NCI-H524 (cell line): Measurements from ENCODE around the gene NR1H2.
A peak's percentile ranks its signal among the peaks of the same experiment; 100 is the strongest.
"Not testable (repeated sequence)": the region's sequence is repeated elsewhere in the genome, so short reads cannot be mapped to it uniquely, and the experiment has no call there.

Experiments used
- DNase-seq, 2 experiments: peaks; one replicate each; lab custom pipeline; 2025; lab: John Stamatoyannopoulos, UW

NR1H2 gene

DNA sequence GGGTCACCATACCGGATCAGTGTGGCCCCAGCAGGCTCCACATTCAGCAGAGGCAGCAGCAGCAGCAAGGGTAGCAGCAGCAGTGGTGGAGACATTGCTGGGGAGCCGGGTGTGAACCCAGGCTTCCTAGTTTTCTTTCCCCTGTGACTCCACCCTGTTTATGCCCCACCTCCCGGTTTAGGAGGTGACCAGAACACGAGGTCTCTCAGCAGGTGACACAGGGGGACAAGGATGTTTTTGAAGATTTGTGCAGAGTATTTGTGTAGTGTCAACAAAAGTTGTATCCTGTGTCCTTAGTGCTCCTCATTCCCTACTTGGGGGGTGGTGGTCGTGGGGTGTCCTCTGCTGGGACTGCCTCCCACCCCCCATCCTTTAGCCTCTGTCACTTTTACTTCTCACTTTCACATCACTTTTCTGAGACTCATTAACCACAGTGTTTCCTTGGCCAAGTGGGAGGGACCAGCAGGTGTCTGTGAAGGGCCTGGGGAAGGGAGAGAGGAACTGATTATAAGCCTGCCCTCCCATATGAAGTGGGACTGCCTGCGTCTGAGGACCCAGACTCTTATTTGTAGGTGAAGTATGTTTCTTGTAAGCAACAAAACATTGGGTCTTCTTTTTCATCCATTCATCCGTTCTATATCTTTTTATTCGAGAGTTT, 31.5 kb upstream of the NR1H2 start:
- no peak for DNase-seq

DNA sequence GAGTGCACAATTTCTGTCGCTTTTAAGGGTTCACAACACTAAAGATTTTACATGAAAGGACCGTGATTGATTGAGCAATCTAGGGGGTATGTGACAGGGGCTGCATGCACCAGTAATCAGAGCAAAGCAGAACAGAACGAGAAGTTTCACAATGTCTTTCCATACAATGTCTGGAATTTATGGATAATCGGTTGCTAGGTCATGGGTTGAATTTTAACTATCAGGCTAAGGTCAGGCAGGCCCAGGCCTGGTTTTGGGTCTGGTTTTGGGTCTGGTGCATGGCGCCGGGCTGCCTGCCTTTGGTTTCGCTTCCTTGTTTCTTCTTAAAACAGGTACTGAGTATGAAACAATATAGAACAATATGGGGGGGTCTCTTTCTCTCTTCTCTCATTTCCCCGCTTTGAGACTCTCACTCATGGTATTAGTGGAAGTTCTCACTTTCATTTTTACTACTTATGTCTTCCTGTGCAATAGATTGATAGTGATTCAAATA, 29.1 kb upstream of the NR1H2 start:
- not testable (repeated sequence) for DNase-seq

DNA sequence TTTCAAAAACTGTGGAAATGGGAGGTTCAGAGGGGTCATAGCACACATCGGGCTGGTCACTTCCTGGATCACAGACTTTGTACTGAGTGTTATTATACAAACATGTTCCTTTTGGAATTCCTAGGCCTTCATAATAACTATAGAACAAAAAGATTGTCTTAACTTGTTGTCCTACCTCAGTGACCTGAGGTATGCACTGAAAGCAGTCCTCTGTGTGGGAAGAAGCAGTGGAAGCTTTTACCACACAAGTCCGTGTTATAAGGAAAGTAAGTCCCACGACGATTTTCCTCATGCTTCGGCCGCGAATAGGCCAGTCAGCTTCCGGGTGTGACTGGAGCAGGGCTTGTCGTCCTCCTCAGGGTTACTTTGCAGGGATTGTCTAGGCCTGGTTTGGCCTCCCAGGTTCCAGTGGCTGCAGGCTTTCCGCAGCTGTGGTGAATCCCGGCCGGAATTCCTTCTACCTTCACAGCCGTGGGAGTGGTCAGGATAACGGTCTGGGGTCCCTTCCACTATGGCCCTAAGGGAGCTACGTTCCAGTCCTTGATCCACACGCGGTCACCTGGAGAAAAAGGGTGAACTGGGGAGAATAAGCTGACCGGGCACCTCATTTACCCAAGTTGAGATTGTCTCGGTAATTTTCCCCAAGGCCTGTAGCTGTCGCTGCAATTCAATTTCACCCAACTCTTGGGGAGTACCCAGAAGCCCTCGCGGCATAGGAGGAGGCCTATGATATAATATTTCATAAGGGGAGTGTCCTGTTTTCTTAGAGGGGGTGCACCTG, 26.8 kb upstream of the NR1H2 start:
- DNase-seq: no peak

DNA sequence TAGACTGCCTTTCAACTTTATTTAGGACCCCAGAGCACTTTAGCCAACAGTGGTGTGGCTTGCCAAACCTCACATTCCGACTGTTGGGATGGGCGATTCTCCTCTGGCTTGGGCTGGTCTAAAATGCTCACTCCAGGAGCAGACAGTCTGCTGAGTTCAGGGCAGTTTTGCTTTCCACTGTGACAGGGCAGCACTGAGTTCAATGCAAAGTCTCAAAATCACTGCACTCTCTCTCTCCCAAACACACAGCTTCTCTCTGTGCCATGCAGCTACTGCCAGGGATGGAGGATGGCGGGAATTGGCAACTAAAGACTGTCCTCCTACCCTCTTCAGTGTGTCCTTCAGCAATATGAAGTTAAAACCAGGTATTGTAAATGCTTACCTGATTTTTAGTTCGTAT, 24.0 kb upstream of the NR1H2 start:
- DNase-seq: no peak

DNA sequence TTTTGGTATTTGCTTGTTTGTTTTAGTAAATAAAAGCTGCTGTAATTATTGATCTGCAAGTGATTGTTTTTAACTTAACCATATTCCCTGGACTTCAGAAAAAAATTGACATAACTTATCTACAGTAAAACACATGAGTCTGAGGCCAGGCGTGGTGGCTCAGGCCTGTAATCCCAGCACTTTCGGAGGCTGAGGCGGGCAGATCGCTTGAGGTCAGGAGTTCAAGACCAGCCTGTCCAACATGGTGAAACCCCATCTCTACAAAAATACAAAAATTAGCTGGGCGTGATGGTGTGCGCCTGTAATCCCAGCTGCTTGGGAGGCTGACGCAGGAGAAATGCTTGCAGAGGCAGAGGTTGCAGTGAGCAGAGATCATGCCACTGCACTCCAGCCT, 22.8 kb upstream of the NR1H2 start:
- not testable (repeated sequence) for DNase-seq

DNA sequence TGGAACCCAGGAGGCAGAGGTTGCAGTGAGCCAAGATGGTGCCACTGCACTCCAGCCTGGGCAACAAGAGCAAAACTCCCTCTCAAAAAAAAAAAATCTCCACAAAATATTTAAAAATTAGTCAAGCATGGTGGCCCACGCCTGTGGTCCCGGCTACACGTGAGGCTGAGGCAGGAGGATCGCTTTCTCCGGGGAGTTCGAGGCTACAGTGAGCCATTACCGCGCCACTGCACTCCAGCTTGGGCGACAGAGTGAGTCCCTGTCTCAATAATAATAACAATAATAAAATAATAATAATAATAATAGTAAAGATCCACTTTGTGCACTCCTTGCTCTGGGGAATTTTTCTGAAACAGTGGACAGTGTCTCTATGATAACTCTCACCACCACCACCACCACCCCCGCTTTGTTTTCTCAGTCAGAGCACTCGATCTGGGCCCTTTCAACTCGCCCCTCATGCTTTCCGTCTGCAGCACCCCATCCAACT, 19.5 kb upstream of the NR1H2 start:
- no peak for DNase-seq

DNA sequence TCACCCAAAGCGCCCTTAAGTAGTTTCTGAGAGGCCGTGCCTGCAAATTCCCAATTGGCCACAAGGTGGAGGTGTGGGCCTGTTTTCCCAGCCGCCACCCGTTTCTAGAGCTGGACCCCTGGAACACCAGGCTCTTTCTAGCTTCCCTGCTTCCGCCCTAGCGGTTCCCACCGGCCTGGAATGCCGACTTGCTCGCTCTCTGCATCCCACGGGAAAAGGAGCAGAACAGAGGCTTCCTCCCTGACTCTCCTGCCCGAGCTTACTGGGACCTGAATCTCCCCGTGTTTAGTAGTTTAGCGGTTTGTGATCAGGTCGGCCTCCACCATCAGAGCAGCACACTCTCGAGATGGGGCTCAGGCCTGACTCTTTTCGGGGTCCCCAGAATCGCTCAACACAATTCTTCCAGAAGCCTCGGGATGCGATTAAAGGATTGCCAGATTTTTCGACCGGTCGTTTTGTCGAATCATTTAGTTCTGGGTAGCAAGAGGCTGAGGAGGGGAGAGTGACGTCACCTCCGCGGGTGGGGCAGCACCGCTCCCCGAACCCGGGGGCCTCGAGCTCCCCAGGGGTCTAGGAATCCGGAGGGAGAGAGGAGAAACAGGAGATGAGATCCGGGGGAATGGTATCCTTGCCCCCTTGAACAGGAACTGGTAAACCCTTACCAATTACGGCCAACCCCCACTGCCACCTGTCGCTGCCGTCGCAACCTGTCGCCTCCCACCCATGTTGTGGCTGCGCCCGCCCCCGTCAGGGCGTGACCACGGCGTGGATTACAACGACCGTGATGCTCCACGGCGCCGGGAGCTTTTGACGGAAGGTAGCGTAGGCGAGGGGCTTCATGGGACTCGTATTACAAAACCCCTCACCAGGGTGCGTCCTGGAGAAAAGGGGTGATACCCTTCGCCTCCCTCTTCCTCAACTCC, 18.8 kb upstream of the NR1H2 start:
- peak; percentile 41 to 72 for DNase-seq

DNA sequence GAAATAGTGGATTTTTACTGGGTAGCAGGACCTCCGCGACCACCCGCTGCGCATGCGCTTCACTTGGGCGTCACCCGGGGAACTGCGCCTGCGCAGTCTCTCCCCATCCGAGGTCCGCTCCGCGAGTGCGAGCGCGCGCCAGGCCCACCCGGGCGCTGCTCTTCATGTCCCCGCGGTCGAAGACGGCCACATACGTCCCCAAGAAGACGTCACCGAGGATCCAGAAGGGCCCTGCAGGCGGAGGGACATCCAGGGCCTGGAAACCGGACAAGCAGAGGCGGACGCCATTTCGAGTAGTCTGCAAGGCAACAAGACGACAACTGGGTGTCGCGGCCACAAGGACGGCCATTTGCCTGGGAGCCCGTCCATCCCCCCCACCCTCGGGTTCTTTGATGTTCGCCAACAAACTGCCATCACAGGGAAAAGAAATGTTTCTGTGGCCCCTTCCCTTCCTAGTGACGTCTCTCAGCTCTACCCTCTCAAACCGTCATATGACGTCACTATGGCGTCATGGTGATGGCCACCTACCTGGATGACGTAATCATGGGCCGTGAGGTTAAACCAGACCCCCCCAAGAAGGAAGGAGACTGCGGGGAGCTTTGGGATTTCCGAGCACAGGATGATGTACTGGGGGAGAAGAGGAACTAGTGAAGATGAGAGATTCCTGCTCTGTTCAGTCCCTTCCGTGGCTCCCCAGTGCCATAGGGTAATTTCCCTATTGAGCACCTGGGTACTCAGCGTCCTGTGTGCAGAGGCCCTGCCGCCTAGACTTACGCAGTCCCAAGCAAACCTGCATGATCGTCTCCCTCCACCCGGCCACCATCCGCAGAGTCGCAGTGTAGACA, 17.6 kb upstream of the NR1H2 start:
- peak in 1 of 2 experiments; percentile 44 for DNase-seq

DNA sequence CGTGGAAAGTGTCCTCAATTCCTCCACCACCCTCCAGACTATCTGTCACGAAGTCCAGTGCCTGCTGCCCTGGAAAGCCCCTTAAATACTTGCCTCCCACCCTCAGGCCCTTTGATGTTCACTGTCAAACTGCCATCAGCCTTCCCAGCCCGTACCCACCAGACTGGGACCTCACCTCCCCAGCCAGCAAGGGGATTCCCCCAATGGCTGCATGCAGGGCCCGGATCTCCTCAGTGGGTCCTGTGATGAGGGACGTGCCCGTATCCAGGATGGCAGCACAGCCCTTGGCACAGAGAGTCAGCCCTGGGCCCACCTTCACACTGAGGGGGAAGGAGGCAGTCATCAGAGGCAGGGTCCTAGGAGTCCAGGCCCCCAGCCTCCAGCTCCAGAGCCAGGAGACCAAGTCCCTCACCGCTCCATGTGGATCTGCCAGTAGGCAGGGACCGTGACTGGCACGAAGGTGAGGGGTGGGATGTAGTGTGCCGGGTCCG, 16.9 kb upstream of the NR1H2 start:
- DNase-seq: no peak

DNA sequence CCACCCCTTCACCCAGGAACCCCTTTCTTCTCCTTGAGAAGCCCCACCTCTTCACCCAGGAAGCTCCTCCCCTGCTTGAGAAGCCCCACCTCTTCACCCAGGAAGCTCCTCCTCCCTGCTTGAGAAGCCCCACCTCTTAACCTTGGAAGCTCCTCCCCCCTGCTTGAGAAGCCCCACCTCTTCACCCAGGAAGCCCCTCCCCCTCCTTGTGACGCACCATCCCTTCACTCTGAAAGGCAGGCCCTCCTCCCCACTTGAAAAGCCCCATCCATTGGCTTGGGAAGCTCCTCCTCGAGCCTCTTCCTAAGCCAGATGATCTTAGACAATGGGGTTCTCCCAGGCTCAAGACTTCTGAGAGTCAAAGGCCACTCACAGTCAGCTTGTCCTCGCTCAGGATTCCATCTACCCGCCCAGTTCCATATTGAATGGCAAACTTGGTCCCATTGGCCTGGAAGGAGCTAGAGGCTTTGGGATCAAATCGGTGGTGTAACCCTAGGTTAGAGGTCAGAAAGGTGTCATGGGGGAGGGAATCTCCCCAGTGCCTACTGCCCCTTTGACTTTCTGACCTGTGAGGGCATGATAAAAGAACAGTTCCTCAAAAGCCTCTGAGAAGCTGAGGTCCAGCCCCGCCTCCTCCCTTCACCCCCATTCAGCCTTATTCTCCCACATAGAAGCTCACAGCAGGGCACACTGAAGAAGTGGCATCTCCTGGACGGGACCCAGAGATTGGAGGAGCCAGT, 14.8 kb upstream of the NR1H2 start:
- no peak for DNase-seq

DNA sequence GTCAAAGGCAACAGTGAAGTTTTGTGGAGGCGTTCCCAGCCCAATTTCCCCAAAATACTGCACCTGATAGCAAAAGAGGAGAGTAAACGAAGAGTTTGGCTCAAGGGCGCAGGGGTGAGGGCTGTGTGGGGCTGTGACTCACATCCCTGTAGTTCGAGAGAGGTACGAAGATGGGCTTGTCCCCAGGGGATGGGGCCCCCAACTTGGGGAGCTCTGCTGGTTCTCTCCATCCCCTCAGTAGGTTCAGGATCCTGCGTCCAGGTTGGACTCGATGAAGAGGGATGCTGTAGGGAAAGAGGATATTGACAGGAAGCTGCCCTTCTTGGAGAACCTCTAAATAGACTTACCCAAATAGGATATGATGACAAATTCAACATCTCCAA, 14.2 kb upstream of the NR1H2 start:
- no peak for DNase-seq

DNA sequence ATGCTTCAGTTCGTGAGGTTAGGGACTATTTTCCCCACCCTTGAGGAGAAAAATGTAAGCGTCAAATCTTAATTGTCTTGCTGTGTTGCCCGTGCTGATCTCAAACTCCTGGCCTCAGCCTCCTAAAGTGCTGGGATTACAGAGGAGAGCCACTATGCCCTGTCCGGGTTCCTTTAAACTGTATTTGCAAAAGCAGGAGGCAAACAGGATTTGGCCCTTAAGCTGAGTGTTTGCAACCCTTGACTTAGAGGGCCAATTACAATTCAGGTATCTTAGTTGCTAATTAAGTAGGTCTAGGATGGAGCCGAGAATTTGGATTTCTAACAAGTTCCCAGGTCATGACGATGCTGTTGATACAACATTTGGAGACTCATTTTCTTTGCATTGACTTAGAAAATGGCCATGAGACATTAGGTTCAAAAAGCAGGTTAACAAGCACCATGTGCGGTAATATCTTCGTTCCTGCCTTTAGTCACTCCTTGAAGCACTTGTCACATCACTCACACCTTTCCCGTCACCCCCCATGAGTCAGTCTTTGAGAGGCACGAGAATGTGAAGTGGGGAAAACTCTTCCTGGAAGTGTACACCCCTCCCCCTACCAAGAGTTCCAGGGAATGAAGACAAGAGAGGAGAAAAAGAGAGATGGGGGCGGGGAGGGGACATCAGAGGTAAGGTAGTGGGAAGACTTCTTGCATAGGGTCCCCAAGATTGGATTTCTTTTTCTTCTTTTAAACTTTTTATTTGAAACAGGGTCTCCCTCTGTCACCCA, 13.4 kb upstream of the NR1H2 start:
- DNase-seq: no peak

DNA sequence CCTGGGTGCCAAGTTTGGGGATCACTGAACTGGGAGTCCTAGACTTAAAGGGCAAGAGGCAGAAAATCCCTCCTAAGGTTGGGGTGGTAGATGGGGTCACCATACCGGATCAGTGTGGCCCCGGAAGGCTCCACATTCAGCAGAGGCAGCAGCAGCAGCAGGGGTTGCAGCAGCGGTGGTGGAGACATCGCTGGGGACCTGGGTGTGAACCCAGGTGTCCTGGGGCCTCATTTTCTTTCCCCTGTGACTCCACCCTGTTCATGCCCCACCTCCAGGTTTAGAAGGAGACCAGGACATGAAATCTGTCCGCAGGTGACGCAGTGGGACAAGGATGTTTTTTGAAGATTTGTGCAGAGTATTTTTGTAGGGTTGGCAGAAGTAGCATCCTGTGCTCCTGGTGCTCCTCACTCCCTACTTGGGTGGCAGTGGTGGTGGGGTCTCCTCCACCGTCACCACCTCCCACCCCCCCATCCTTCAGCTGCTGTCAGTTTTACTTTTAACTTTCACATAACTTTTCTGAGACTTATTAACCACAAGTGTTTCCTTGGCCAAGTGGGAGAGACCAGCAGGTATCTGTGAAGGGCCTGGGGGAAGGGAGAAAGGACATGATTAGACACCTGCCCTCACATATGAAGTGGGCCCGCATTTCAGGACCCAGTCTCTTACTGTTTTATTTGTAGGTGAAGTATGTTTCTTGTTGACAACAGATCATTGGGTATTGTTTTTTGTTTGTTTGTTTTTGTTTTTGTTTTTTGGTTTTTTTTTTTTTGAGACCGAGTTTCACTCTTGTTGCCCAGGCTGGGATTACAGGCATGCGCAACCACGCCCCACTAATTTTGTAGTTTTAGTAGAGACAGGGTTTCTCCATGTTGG, 10.6 kb upstream of the NR1H2 start, which contains the start of gene NAPSA:
Gene NAPSA (minus strand): TSS at position 206 of the 873 bp plus-strand sequence. CDS start 18 bp downstream, at position 188.
- DNase-seq: no peak

DNA sequence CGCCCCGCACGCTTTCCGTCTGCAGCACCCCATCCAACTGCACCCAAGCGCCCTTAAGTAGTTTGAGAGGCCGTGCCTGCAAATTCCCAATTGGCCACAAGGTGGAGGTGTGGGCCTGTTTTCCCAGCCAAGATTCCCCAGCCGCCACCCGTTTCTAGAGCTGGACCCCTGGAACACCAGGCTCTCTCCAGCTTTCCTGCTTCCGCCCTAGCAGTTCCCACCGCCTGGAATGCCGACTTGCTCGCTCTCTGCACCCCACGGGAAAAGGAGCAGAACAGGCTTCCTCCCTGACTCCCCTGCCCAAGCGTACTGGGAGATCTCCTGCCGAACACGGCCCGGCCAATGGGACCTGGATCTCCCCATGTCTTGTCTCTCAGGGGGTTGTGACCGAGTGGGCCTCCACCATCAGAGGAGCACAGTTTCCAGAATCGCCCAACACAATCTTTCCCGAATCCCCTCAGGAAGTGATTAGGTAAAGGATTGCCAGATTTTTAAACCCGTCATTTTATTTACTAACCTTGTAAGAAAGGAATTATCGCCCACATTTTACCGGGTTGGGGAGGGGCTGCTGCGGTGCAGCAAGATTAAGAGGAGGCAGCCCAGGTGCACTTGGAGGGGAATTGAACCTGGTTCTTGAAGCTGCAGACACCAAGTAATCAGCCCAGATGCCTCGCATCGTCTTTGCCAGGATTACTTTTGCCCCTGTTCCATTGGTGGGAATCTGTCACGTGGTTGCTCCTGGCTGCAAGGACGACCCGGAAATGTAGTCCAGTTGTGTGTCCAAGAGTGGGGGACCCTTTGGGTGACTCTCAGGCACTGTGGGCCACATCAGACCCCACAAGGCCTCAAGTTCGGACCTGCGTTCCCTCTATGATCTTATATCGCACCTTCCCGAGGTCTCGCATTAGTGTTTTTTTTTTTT, 7.3 kb upstream of the NR1H2 start:
- DNase-seq: peak; percentile 71 to 84

DNA sequence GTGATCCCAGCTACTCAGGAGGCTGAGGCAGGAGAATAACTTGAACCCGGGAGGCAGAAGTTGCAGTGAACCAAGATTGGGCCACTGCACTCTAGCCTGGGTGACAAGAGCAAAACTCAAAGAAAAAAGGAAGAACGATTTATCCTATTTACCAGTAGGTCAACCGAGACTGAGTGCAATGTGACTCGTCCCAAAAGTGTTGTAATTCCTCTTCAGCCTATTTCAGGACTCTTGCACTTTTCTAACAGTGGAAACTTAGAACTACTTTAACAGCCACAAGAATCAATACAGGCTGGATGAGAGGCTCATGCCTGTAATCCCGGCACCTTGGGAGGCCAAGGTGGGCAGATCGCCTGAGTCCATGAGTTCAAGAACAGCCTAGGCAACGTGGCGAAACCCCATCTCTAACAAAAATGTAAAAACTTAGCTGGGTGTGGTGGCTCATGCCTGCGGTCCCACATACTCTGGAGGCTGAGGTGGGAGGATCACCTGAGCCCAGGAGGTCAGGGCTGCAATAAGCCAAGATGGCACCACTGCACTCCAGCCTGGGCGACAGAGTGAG, 4.3 kb upstream of the NR1H2 start:
- no peak for DNase-seq

DNA sequence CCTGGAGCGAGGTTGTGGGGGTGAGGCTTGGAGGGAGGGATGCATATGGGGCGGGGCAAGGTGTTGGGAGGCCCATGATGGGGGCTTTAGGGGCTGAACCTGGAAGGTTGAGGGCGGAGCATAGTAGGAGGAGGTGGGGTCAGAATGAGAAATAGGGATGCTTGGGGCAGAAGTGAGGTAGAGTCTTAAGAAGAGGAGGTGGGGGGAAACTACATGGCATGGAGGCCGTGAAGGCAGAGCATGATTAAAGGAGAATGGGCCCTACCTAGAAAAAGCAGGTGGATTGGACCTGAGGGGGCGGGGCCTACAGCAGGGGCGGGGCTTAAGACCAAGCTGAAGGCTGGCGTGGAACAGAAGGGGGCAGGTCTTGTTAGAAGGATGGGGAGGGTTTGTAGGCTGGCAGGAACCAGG, 799 bp downstream of the NR1H2 start:
- peak in 1 of 2 experiments; percentile 48 for DNase-seq

DNA sequence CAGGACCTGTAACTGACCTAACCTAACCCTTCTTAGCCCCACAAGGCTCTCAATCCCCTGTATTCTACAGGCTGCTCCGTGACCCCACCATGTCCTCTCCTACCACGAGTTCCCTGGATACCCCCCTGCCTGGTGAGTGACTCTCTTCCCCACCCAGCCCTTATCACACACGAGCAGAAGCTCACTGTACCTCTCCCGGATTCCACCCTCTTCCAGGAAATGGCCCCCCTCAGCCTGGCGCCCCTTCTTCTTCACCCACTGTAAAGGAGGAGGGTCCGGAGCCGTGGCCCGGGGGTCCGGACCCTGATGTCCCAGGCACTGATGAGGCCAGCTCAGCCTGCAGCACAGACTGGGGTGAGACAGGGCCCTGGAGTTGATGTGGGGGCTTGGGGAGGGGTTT, 1.3 kb downstream of the NR1H2 start:
- no peak for DNase-seq
